ENCODE results near the gene LRIG1.

Gene LRIG1

GRCh38 chr3:66338927-66339326 lies 161.9 kb downstream of the LRIG1 start:
- no peak for DNase-seq (ENCODE audit: low read depth)
- TF ChIP-seq CTCF (IDR thresholded peaks at IDR 0.05; ENCODE audit: control insufficient read depth, extremely low read depth, insufficient read depth) = no peak
- no peak overlapping the region for H3K4me3 ChIP-seq (ENCODE audit: low read depth, low read length)

GRCh38 chr3:66336333-66336766 lies 164.5 kb downstream of the LRIG1 start:
- no peak overlapping the region for H3K4me3 ChIP-seq (ENCODE audit: low read depth, low read length)
- TF ChIP-seq CTCF (IDR thresholded peaks at IDR 0.05; ENCODE audit: control insufficient read depth, extremely low read depth, insufficient read depth) = no peak
- no peak for DNase-seq (ENCODE audit: low read depth)

- no peak overlapping the region for H3K4me3 ChIP-seq (ENCODE audit: low read depth, low read length)
- no peak for DNase-seq (ENCODE audit: low read depth)
- no peak for TF ChIP-seq CTCF (IDR thresholded peaks at IDR 0.05; ENCODE audit: control insufficient read depth, extremely low read depth, insufficient read depth)
Observed at GRCh38 chr3:66335671-66336070, 165.2 kb downstream of the LRIG1 start.
